Activated naive CD4-positive, alpha-beta T cell treated with anti-CD3 and anti-CD28 coated beads, Interleukin-2, amount 50 U/mL, for 72 hours (primary cell): Measurements from ENCODE around the gene BMERB1. TPM values are rescaled to one million over a fixed set of nuclear protein-coding genes. Genes with fewer than 3 reads are reported as not detected.
"Not testable (repeated sequence)": the region's sequence is repeated elsewhere in the genome, so short reads cannot be mapped to it uniquely, and the experiment has no call there.

Source experiments
- ATAC-seq, 2 donors: fragments of 150-1000 bp; cut with Tn5 transposase; 2 replicates each; pipeline ENCODE4 v1.10.0; 2021; ENCODE audit warnings: mild to moderate bottlenecking in 2 of 2, moderate library complexity in 2 of 2
- DNase-seq, 2 donors: peaks; one replicate each; pipeline ENCODE4 v3.0.0; 2021 to 2022; ENCODE audit warnings: low spot score in 2 of 2
- H3K27ac Mint-ChIP-seq, 2 donors: one replicate each; pipeline ENCODE4 v1.8.0; 2022; ENCODE audit warnings: mild to moderate bottlenecking in 2 of 2, mixed read lengths in 2 of 2
- H3K36me3 Mint-ChIP-seq, 2 donors: one replicate each; pipeline ENCODE4 v1.8.0; 2022; ENCODE audit warnings: mixed read lengths in 2 of 2
- H3K9me3 Mint-ChIP-seq, 2 donors: one replicate each; pipeline ENCODE4 v1.8.0; 2022; ENCODE audit warnings: mixed read lengths in 2 of 2
- total RNA-seq, 2 donors: library from RNA; stranded (reverse); gene quantifications; one replicate each; pipeline ENCODE4 v1.2.3, GENCODE V29; 2022

The BMERB1 gene
- total RNA-seq, 2 donors from 2014 or later = 5.8 to 20.2 TPM

DNA sequence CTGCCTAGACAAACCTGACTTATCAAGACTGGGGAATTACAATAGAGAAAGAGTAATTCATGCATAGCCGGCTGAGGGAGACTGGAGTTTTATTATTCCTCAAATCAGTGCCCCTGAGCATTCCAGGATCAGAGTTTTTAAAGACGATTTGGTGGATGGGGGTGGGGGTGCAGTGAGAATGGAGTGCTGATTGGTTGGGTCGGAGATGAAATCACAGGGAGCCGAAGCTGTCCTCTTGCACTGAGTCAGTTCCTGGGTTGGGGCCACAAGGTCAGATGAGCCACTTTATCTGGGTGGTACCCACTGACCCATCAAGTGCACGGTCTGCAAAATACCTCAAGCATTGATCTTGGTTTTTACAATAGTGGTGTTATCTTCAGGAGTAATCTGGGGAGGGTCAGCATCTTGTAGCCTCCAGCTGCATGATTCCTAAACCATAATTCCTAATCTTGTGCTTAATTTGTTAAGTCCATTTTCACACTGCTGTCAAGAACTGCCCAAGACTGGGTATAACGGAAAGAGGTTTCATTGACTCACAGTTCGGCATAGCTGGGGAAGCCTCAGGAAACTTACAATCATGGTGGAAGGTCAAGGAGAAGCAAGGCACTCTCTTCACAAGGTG, 139.0 kb downstream of the BMERB1 start:
- ATAC-seq (no peak), DNase-seq (no peak)
- H3K9me3 Mint-ChIP-seq = peaks cover 0 to 51% of the 10 kb centered on the region in 2 donors
- peak overlapping the region in 1 of 2 donors; percentile 84 for H3K27ac Mint-ChIP-seq
- H3K36me3 Mint-ChIP-seq = peaks cover 26 to 94% of the 10 kb centered on the region in 2 donors

DNA sequence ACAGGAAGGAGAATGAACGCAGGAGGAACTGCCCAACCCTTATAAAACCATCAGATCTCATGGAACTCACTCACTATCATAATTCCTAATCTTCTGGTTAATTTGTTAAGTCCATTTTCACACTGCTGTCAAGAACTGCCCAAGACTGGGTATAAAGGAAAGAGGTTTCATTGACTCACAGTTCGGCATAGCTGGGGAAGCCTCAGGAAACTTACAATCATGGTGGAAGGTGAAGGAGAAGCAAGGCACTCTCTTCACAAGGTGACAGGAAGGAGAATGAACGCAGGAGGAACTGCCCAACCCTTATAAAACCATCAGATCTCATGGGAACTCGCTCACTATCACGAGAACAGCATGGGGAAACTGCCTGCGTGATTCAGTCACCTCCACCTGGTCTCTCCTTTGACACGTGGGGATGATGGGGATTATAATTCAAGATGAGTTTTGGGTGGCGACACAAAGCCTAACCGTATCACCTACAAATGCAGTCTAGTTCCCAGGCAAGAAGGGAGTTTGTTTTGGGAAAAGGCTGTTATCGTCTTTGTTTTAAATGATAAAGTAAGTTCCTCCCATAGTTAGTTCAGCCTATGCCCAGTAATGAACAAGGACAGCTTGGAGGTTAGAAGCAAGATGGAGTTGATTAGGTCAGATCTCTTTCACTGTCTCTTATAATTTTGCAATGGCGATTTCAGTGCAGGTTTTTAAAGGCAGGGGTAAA, 139.7 kb downstream of the BMERB1 start:
- Mint-ChIP-seq H3K9me3 (peaks cover 0 to 51% of the 10 kb centered on the region in 2 donors), H3K36me3 (peaks cover 31 to 89% of the 10 kb centered on the region in 2 donors), H3K27ac (peak overlapping the region in 1 of 2 donors; percentile 84)
- not testable (repeated sequence) for DNase-seq, ATAC-seq

- Mint-ChIP-seq H3K27ac (no peak overlapping the region), H3K9me3 (peaks cover 0 to 51% of the 10 kb centered on the region in 2 donors), H3K36me3 (peaks cover 31 to 84% of the 10 kb centered on the region in 2 donors)
- ATAC-seq (no peak), DNase-seq (no peak)
Measured at GRCh38 chr16:15574614-15574948, 140.2 kb downstream of the BMERB1 start.

- DNase-seq = no peak
- peaks cover 31 to 75% of the 10 kb centered on the region in 2 donors for H3K36me3 Mint-ChIP-seq
- H3K9me3 Mint-ChIP-seq = peaks cover 0 to 45% of the 10 kb centered on the region in 2 donors
- ATAC-seq = no peak
- no peak overlapping the region for H3K27ac Mint-ChIP-seq
Measured at GRCh38 chr16:15575293-15576049, 141.1 kb downstream of the BMERB1 start.

DNA sequence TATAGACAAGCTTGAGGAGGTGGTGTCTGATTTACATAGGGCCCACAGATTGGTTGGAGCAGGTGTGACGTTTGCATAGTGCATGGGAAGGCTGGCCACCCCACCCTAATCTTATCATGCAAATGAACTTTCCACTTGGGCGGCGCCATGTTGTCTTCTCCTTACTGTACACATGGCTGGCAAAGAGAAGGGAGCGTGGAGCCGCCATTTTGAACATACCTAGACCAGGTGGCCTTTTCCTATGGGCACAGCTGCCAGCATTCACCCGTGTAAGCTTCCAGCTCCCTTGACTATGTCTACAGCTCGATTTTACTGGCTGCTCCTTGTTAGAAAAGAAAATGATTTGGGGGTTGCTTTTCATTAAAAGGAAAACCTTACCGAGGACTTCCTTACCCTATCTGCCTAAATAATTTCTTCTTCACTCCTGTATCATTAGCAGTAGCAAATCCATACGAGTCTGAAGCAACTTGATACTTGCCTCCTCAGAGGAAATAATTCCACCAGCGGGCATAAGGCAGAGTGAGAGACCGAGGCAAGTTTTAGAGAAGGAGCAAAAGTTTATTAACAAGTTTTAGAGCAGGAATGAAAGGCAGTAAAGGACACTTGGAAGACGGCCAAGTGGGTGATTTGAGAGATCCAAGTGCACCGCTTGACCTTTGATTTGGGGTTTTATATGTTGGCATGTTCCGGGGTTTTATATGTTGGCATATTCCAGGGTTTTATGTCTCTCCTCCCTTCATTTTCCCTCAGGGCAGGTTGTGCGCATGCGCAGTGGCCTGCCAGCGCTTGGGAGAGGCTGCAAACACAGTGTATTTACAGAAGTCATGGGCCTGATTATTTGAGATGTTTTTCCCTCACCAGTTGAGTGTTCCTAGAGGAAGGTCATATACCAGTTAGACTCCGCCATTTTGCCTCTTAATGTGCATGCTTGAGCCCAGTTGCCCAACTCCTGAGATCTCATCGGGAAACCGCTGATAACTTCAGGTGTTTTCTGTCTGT, 142.9 kb downstream of the BMERB1 start:
- H3K36me3 Mint-ChIP-seq = peaks cover 25 to 57% of the 10 kb centered on the region in 2 donors
- H3K27ac Mint-ChIP-seq = peak overlapping the region in 1 of 2 donors; percentile 8
- DNase-seq (no peak), ATAC-seq (no peak)
- peaks cover 0 to 36% of the 10 kb centered on the region in 2 donors for H3K9me3 Mint-ChIP-seq

DNA sequence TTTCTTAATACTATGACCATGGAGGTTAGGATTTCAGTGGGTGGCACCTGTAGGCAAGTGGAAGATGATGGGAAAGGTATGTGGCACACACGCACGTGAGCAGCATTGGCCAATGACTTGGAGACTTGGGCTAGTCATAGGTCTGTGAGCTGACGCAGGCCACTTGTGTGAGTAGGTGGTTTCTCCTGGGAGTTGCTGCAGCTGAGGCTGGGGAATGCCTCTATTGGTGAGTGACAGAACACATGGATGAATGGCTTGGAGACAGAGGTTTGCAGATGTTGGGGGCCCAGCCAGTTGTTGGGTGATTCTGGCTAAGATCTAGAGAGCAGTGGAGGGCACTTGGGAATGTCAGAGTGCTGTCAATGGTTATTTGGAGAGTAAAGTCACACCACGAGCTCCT, 144.4 kb downstream of the BMERB1 start:
- Mint-ChIP-seq H3K36me3 (peaks cover 19 to 41% of the 10 kb centered on the region in 2 donors), H3K27ac (no peak overlapping the region), H3K9me3 (peaks cover 0 to 27% of the 10 kb centered on the region in 2 donors)
- no peak for DNase-seq
- ATAC-seq = no peak

GRCh38 chr16:15581127-15581815, 146.9 kb downstream of the BMERB1 start:
- peaks cover 4 to 31% of the 10 kb centered on the region in 2 donors for H3K9me3 Mint-ChIP-seq
- H3K36me3 Mint-ChIP-seq = peaks cover 30 to 40% of the 10 kb centered on the region in 2 donors
- ATAC-seq (no peak), DNase-seq (no peak)
- H3K27ac Mint-ChIP-seq = peak overlapping the region; percentile 49 to 75

DNA sequence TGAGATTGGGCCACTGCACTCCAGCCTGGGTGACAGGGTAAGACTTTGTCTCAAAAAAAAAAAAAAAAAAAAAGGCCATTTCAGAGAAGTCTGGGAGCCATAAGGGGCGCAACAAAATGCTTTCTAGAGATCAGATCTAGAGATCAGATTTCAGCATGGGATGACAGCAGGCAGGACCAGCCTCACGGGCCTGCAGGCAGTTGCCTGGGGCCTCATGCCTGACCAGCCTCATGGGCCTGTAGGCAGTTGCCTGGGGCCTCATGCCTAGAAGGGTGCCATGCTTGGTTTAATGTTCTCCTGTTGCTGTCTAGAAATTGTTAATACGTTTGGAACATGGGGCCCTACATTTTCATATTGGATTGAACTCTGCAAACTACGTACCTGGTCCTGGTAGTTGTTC, 149.1 kb downstream of the BMERB1 start:
- no peak overlapping the region for H3K27ac Mint-ChIP-seq
- ATAC-seq (no peak), DNase-seq (no peak)
- H3K9me3 Mint-ChIP-seq = peaks cover 4 to 17% of the 10 kb centered on the region in 2 donors
- peaks cover 31 to 41% of the 10 kb centered on the region in 2 donors for H3K36me3 Mint-ChIP-seq

DNA sequence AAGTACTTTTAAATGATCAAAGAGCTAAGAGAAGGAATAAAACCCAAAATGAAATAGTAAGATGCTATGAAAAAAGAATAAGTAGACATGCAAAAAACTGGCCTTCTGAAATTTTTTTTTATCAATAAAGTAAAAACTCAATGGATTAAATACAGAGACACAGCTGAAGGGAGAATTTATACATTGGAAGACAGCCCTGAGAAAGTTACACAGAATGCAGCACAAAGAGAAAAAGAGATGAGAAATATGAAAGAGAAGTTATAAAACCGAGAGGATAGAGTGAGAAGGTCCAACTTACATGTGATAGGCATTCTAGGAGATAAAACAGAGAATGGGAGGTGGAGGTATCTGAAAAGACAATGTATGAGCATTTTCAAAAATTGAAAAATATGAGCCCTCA, 151.6 kb downstream of the BMERB1 start:
- no peak for DNase-seq
- no peak for ATAC-seq
- Mint-ChIP-seq H3K36me3 (peaks cover 36 to 54% of the 10 kb centered on the region in 2 donors), H3K27ac (peak overlapping the region; percentile 2 to 40), H3K9me3 (peaks cover 4 to 17% of the 10 kb centered on the region in 2 donors)

- Mint-ChIP-seq H3K9me3 (peaks cover 4 to 17% of the 10 kb centered on the region in 2 donors), H3K27ac (peak overlapping the region in 1 of 2 donors; percentile 8), H3K36me3 (peaks cover 36 to 62% of the 10 kb centered on the region in 2 donors)
- ATAC-seq = no peak
- DNase-seq = no peak
Measured at GRCh38 chr16:15586716-15587115, 152.3 kb downstream of the BMERB1 start.

GRCh38 chr16:15587152-15587825, 152.9 kb downstream of the BMERB1 start:
- ATAC-seq = no peak
- Mint-ChIP-seq H3K27ac (peak overlapping the region; percentile 8 to 57), H3K9me3 (peaks cover 4 to 17% of the 10 kb centered on the region in 2 donors), H3K36me3 (peaks cover 36 to 62% of the 10 kb centered on the region in 2 donors)
- DNase-seq = no peak

GRCh38 chr16:15592324-15592723, 157.9 kb downstream of the BMERB1 start:
- peaks cover 44 to 65% of the 10 kb centered on the region in 2 donors for H3K36me3 Mint-ChIP-seq
- DNase-seq = no peak
- peaks cover 0 to 7% of the 10 kb centered on the region in 2 donors for H3K9me3 Mint-ChIP-seq
- H3K27ac Mint-ChIP-seq = no peak overlapping the region
- no peak for ATAC-seq

GRCh38 chr16:15593235-15593634, 158.8 kb downstream of the BMERB1 start:
- DNase-seq (no peak), ATAC-seq (no peak)
- Mint-ChIP-seq H3K27ac (peak overlapping the region; percentile 25 to 82), H3K36me3 (peaks cover 45 to 56% of the 10 kb centered on the region in 2 donors), H3K9me3 (peaks cover 0 to 7% of the 10 kb centered on the region in 2 donors)

- ATAC-seq = no peak
- peaks cover 0 to 7% of the 10 kb centered on the region in 2 donors for H3K9me3 Mint-ChIP-seq
- H3K36me3 Mint-ChIP-seq = peaks cover 40 to 46% of the 10 kb centered on the region in 2 donors
- DNase-seq = no peak
- H3K27ac Mint-ChIP-seq = peak overlapping the region; percentile 14 to 32
Measured at GRCh38 chr16:15594711-15595320, 160.4 kb downstream of the BMERB1 start.
